Putamen (tissue), 1 donor: ENCODE results near the gene TMEM179.

Experiments
- DNase-seq: peaks from one replicate; pipeline ENCODE4 v3.0.0-alpha.2; 2016; ENCODE audit warnings: low spot score

Gene TMEM179

GRCh38 chr14:104598910-104599273, 5.7 kb downstream of the TMEM179 start:
- no peak for DNase-seq

DNA sequence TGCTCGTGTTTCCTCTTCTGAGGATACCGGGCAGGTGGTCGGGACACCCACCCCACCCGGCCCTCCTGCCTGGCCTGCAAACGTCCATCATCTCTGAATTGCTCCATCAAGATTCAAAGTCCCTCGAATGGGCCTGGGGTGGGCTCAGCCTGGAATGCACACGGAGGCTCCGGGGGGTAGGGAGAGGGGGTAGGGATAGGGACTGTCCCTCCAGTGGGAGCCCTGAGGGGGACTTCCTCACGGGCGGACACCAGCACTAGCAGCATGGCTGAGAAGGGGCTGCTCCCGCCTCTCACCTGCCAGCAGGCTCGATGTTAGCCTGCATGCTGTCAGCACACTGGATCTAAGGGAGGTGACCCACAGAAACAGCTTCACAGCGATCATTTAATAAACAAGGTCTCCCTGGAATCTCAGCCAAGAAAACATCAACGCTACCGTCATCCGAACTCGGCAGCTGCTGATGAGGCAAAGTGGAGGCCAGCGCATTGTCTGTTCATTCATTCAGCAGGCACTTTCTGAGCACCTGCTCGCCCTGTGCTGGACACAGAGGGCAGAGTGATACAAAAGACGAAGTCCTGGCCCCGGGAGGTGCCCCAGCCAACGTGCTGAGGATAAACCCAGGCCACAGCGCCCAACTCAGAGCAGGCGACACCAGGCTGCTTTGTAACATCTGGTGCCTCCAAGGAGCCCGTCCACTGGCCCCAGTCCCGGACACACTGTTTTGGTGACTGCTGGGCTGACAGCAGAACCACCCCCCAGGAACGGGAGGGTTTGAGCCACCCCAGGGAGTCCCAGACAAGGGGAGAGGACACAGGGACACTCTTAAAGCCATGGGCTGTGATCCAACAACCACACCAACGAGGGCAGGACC, 6.3 kb downstream of the TMEM179 start:
- DNase-seq: no peak

GRCh38 chr14:104597576-104597975, 7.0 kb downstream of the TMEM179 start:
- no peak for DNase-seq

DNA sequence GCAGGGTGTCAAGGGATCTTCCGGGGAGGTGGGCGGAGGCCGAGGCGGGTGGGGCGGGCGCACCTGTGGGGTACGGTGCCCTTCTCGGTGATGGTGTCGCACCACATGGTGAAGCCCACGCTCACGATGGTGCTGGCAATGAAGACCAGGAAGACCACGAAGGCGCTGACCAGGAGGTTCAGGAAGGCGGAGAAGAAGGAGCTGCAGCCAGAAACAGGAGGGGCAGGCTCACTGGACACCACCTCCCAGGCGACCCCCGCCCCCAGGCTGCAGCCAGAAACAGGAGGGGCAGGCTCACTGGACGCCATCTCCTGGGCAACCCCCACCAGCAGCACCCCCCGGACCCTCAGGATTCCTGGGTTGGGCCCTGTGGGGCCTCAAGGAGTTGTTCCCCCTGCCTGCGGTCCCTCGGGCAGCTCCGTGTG, 7.6 kb downstream of the TMEM179 start:
- no peak for DNase-seq

- no peak for DNase-seq
These were observed 8.1 kb downstream of the TMEM179 start for GRCh38 chr14:104596451-104596918.

GRCh38 chr14:104595911-104596450, 8.6 kb downstream of the TMEM179 start:
- DNase-seq: no peak

GRCh38 chr14:104595116-104595675, 9.4 kb downstream of the TMEM179 start:
- no peak for DNase-seq

DNA sequence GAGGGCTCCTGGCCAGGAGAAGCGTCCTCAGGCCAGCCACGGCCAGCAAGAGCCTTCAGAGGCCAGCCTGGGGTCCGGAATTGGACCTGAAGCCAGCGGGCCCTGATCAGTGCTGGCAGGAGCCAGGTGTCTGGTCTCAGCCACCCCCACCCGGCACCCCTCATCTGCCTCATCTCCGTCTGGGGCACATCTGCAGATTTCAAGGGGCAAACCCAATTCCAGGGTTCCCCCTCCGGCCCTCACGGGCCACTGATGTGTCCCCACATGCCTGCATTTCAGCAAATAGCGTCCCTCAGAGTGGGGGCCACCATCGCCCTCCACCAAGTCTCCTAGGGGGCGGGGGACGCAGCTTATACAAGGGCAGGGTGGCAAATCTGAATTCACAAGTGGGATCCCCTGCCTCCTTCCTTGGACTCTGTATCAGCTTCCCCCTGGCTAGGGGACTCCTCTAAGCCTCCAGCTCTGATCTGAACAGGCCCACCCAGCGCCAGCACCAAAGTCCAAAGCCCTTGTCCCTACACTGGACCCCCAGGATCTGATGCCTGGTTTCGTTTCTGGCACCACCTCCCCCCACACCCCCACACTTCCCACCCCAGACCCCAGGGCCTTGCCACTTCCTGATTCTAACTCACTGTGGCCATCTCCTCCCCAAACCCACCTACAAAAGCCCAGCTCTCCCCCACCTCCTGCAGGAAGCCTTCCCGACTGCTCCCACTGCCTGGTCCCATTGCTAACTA, 10.1 kb downstream of the TMEM179 start:
- no peak for DNase-seq

- no peak for DNase-seq
These were observed 10.8 kb downstream of the TMEM179 start for GRCh38 chr14:104593710-104594136.

DNA sequence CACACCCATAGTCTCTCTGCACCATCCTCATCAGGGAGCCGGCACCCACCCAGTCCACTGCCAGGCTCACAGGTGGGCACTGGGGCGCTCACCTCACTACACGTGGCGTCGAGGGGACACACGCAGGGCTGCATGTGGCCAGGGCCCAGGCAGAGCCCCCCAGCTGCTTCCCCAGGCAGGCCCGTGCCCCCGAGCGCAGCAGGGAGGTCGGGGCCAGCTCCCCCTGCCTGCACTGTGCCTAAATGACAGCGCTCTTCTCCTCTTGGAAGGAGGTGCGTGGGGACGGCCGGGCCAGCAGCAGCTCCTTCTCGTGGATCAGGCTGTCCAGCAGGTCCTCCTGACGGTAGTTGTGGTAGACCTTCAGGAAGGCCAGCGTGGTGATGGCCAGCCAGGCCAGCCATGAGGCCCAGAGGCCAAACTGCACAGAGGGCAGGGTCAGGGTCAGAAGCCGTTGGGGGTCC, 11.3 kb downstream of the TMEM179 start:
- no peak for DNase-seq

DNA sequence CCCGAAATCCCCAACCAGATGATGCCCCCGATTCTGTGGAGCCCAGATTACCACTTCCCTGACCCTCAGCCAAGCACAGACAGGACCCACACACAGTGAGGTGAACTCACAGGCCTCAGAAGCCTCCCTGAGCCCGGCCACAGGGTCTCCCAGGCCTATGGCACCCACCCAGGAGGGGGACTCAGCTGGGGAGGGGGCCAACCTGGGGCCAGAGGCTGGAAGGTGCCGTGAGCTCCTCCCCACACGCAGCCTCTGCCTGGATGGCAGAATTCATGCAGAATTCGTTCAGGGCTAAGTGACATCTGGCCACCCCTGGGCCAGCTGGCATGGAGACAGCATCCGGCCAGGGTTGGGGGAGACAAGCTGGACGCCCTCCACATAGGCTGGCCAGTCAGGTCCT, 11.8 kb downstream of the TMEM179 start:
- no peak for DNase-seq

- DNase-seq: no peak
These were observed 12.3 kb downstream of the TMEM179 start for GRCh38 chr14:104592292-104592672.

DNA sequence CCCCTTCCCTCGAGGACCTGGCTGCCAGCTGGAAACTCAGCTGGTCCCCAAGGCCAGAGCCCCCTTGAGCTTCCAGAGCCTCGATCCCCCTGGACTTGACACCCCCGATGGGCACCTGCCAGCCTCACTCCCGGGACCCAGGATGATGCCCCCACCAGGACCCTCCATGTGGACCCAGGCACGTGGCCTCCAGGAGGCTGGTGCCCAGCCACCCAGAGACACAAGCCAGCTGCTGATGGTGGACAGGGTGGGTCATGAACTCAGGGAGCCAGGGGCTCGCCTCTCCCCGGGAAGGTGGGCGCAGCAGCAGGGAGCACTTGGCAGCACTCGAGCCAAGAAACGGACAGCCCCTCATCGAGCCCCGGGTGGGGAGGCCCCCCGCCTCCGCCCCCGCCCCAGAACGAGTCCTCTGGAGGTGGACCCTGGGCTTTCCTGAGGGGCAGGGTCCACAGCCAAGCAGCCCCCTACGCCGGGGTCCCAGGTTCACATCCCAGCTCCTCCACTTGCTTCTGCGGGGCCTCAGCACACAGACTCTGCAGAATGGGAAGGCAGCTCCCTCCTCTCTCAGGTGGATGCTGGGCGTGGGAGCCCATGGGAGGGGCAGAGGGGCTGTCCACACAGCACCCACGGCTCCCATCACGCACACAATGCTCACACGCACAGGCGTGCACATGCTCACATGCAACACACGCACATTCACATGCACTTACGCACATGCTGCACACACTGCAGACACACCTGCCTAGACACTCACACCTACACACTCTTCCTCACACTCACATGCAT, 12.9 kb downstream of the TMEM179 start:
- no peak for DNase-seq

GRCh38 chr14:104591031-104591430, 13.5 kb downstream of the TMEM179 start:
- no peak for DNase-seq

DNA sequence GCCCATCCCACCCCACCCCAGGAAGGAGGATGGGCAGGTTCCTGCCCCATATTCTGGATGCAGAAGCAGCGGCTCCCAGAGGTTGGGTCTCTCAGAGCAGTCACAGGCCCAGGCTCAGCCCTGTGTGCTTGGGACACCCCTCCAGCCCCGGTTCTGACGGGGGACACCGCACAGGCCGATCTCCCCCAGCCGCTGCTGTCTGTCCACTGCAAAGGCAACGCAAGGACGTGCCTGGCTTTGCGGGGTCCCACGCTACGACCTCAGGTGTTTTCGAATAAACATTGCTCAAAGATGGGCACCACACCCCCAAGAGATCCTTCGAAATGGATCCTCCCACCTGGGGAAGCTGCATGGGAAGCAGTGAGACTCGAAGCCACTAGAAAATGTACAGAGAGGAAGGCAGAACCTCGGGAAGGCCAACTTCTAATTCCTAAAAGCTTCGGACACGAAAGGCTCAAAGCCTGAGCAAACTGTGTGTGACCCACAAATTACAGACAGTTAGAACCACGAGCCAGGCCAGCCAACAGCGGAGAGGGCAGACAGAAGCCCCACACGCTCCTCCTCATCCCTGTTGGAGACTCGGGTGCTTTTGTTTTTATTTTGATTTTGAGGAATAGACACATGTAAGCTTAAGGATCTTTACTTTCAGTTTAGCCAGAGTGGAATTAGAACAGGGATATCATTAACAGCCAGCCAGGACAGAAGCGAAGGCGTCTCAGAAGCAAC, 14.2 kb downstream of the TMEM179 start:
- no peak for DNase-seq

DNA sequence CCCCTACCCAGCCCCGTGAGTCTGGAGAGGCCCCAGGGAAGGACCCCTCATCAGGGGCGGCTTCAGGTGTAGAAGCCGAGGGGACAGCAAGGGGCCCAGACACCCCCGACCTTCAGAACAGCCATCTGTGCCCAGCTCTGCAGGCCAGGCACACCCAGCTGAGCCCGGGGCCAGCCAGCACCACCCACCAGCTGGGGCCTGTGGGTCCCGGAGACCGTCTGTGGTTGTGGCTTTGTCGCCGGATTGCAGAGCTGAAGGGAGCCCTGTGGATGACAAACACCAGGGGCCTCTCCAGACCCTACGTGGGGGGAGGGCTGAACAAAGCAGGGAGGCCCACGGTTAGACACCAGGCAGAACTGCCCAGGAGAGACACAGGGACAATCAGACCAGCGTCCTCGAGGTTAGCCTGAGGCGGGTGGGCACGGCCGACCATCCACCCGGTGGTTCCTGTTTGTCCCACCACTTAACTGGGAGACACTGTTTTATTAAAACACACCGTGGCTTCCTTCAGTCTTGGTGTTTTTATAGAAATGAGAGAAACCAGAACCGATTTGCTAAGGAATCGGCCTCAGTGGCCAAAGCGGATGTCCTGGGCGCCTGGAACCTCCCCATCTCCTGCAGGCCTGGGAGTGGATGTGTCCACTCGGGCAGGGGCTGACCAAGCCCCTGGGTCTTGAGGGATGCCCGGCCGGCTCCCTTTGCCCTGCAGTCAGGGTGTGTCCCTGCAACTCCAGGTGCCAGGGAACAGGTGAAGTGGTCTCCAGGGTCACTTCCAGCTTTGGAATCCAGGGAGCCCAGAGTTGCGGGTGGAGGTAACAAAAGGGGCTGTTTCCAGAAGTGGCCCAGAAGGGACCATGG, 15.0 kb downstream of the TMEM179 start:
- no peak for DNase-seq

DNA sequence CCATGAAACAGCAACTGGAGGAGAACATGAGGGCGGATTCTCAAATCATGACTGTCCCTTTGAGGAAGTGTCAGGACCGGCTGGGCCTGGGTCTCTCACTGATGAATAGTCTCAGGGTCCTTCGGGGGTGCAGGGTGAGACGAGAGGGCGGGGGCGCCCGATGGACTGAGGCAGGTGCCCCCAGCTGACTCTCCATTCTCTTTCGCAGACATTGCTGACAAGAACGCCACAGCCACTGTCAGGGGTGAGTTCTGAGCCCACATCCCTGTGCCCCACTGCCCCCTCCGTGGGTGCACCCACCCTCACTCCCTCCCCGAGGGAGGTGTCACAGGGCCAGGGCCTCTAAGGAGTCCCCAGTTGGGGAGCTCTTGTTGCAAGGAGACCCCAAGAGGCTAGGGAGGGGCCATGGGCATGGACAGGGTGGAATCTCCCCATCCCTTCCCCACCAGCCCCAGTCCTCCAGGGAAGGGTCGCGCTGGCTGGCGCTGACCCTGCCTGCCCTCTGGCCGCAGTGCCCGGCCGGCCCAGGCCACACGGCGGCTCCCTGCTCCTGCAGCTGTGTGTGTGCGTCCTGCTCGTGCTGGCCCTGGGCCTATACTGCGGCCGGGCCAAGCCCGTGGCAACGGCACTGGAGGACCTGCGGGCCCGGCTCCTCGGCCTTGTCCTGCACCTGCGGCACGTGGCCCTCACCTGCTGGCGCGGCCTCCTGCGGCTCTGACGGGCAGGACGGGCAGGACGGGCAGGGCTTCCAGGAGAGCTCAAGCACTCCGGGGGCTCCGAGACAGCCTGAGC, 16.3 kb downstream of the TMEM179 start:
- DNase-seq: no peak

- DNase-seq: no peak
These were observed 16.9 kb downstream of the TMEM179 start for GRCh38 chr14:104587641-104588040.
